Measurements from ENCODE around the gene LIG1.

The LIG1 gene

GRCh38 chr19:48183356-48183755 is 13.2 kb upstream of the LIG1 start:
- TF ChIP-seq CTCF (IDR thresholded peaks at IDR 0.05; ENCODE audit: low read depth, low read length): no peak
- no peak for DNase-seq (ENCODE audit: low read depth in 2 of 2)
- no peak overlapping the region for H3K4me3 ChIP-seq (replicated peaks in 1 of 2; ENCODE audit: low read depth in 2 of 2, low read length in 2 of 2)

DNA sequence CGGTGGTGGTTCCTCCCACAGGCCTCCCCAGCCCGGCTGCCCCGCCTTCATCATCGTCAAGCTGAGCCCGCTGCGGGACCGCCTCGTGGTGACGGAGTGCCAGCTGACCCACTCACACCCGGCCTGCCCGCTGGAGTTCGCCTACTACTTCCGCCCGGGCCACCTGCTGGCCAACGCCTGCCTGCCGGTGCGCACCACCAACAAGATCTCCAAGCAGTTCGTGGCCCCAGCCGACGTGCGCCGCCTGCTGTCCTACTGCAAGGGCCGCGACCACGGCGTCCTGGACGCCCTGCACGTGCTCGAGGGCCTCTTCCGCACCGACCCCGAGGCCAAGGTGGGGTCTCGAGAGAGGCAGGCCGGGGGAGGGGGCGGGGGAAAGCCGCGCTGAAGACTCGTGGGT is 12.3 kb upstream of the LIG1 start:
- DNase-seq (ENCODE audit: low read depth in 2 of 2): no peak
- no peak overlapping the region for H3K4me3 ChIP-seq (replicated peaks in 1 of 2; ENCODE audit: low read depth in 2 of 2, low read length in 2 of 2)
- no peak for TF ChIP-seq CTCF (IDR thresholded peaks at IDR 0.05; ENCODE audit: low read depth, low read length)

- no peak for DNase-seq (ENCODE audit: low read depth in 2 of 2)
- TF ChIP-seq CTCF (IDR thresholded peaks at IDR 0.05; ENCODE audit: low read depth, low read length): no peak
- no peak overlapping the region for H3K4me3 ChIP-seq (replicated peaks in 1 of 2; ENCODE audit: low read depth in 2 of 2, low read length in 2 of 2)
Observed at GRCh38 chr19:48181505-48181904, 11.4 kb upstream of the LIG1 start.

GRCh38 chr19:48176226-48176625 is 6.1 kb upstream of the LIG1 start:
- DNase-seq (ENCODE audit: low read depth in 2 of 2): no peak
- no peak for TF ChIP-seq CTCF (IDR thresholded peaks at IDR 0.05; ENCODE audit: low read depth, low read length)
- H3K4me3 ChIP-seq (replicated peaks in 1 of 2; ENCODE audit: low read depth in 2 of 2, low read length in 2 of 2): no peak overlapping the region

GRCh38 chr19:48175578-48175977 is 5.4 kb upstream of the LIG1 start:
- no peak overlapping the region for H3K4me3 ChIP-seq (replicated peaks in 1 of 2; ENCODE audit: low read depth in 2 of 2, low read length in 2 of 2)
- no peak for TF ChIP-seq CTCF (IDR thresholded peaks at IDR 0.05; ENCODE audit: low read depth, low read length)
- DNase-seq (ENCODE audit: low read depth in 2 of 2): no peak

- DNase-seq (ENCODE audit: low read depth in 2 of 2): no peak
- H3K4me3 ChIP-seq (replicated peaks in 1 of 2; ENCODE audit: low read depth in 2 of 2, low read length in 2 of 2): no peak overlapping the region
- TF ChIP-seq CTCF (IDR thresholded peaks at IDR 0.05; ENCODE audit: low read depth, low read length): no peak
Observed at GRCh38 chr19:48174445-48175030, 4.4 kb upstream of the LIG1 start.

DNA sequence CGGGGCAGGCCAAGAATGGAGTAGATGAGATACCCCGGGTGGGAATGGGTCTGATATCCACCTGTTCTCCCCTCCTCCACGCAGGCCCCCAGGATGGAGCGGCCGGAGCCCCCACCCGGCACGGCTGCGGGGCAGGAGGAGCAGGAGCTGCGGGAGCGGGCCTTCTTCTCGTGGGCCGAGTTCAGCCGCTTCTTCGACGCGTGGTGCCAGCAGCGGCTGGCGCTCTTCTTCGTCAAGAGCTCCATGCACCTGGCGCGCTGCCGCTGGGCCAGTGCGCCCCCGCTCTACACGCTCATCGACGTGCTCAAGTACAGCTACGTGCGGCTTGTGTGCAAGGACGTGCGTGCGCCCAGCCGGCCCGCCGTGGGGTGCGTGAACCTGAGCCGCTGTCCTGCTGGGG is 1.6 kb upstream of the LIG1 start:
- H3K4me3 ChIP-seq (replicated peaks in 1 of 2; ENCODE audit: low read depth in 2 of 2, low read length in 2 of 2): no peak overlapping the region

More for the DNA sequence above, 1.6 kb upstream of the LIG1 start:
- no peak for DNase-seq (ENCODE audit: low read depth in 2 of 2)
- no peak for TF ChIP-seq CTCF (IDR thresholded peaks at IDR 0.05; ENCODE audit: low read depth, low read length)
